ENCODE results near the gene ITPKC. TPM values are rescaled to one million over a fixed set of nuclear protein-coding genes. Genes with fewer than 3 reads are reported as not detected.

ITPKC gene
- total and polyA plus RNA-seq, 2 of the 13 experiments (the other 11 are each of a cell fraction or from before 2014, with no cell fraction given) = 6.9 to 11.2 TPM

DNA sequence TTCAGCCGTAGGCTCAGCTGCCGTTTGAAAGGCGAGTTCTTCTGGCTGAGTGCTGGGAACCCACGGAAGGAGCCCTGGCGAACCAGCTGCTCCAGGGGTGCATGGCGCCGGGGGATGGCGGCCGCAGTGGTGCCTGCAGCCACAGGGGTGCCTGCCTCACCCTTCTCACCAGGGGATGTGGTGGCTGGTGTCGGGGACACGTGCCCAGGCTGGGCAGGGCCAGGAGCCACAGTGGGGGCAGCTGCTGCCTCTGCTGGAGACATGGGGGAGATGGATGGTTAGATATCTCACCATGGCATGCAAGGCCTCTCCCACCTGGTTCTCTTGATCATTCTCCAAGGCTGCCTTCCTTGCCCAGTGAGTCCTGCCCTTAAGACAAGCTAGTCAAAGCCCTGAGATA, 43.5 kb upstream of the ITPKC start:
- ChIA-PET POLR2A (no interaction called here), CTCF (ENCODE audit: low intra/inter-chr PET ratio, low total read pairs) (no interaction called here)
- H3K4me1 ChIP-seq (ENCODE audit: insufficient read depth, low read length) = no peaks in the 10 kb centered on the region
- H3K27me3 ChIP-seq (ENCODE audit: control insufficient read depth in 1 of 2, insufficient read depth in 2 of 2, low read length in 2 of 2) = no peaks in the 10 kb centered on the region
- H3K27ac ChIP-seq (ENCODE audit: extremely low read length, insufficient read depth, low read length) = no peak overlapping the region
- no peak for TF ChIP-seq KLF15 (CRISPR knock-in tag; IDR thresholded peaks at IDR 0.05; ENCODE audit: borderline replicate concordance)
- no peak for TF ChIP-seq SRSF9 (IDR thresholded peaks at IDR 0.05; ENCODE audit: borderline replicate concordance, insufficient read depth, low read depth, low read length, poor library complexity, severe bottlenecking)
- TF ChIP-seq ZNF674 (CRISPR knock-in tag; IDR thresholded peaks at IDR 0.05; ENCODE audit: low read depth) = no peak
- no peak for TF ChIP-seq GATAD2A (CRISPR knock-in tag; IDR thresholded peaks at IDR 0.05)
- TF ChIP-seq, protein P1, sequence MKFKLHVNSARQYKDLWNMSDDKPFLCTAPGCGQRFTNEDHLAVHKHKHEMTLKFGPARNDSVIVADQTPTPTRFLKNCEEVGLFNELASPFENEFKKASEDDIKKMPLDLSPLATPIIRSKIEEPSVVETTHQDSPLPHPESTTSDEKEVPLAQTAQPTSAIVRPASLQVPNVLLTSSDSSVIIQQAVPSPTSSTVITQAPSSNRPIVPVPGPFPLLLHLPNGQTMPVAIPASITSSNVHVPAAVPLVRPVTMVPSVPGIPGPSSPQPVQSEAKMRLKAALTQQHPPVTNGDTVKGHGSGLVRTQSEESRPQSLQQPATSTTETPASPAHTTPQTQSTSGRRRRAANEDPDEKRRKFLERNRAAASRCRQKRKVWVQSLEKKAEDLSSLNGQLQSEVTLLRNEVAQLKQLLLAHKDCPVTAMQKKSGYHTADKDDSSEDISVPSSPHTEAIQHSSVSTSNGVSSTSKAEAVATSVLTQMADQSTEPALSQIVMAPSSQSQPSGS (CRISPR knock-in tag; IDR thresholded peaks at IDR 0.05) = no peak
- no peak for TF ChIP-seq THYN1 (CRISPR knock-in tag; IDR thresholded peaks at IDR 0.05; ENCODE audit: borderline replicate concordance, low read depth)
- no peak for TF ChIP-seq FOXA3 (CRISPR knock-in tag; IDR thresholded peaks at IDR 0.05)
- H3K36me3 ChIP-seq (replicated peaks in 1 of 2; ENCODE audit: control insufficient read depth in 1 of 2, insufficient read depth in 2 of 2, low read length in 2 of 2) = no peaks in the 10 kb centered on the region
- in situ Hi-C loops (cut with HindIII; ENCODE audit: extremely low pct_ligation_motif_present, low pct_unique_long_range_greater_than_20kb) = loop anchor here (25.0 kb wide), 1 partner anchor 464 kb away; no protein-coding TSS in a partner anchor
- ATAC-seq (no peak), DNase-seq (ENCODE audit: low spot score) (no peak), FAIRE-seq (no peak)
- H3K4me2 ChIP-seq (ENCODE audit: low read depth, low read length) = no peak overlapping the region
- H3K9ac ChIP-seq (ENCODE audit: insufficient read depth, low read depth, low read length) = no peak overlapping the region
- WGBS (ENCODE audit: low lambda C conversion rate) = 91% methylated on average over 3 of the region's 11 CpGs
- no peaks in the 10 kb centered on the region; the same call in 1 of the 2 replicates for H3K9me3 ChIP-seq (ENCODE audit: low read length)
- no peak overlapping the region for H3K4me3 ChIP-seq (replicated peaks in 1 of 3; ENCODE audit: insufficient read depth in 1 of 3, low read depth in 2 of 3, low read length in 3 of 3)
- H3K79me2 ChIP-seq (ENCODE audit: insufficient read depth, low read length) = no peaks in the 10 kb centered on the region
- intact Hi-C loops (cut with micrococcal nuclease; ENCODE audit: unreplicated experiment) = no loop called here
- no peaks in the 10 kb centered on the region for H4K20me1 ChIP-seq (ENCODE audit: insufficient read depth, low read length)
- H2AFZ ChIP-seq (ENCODE audit: low read length) = no peak overlapping the region
- no TSS peak for BruUV-seq (replicated peaks)

DNA sequence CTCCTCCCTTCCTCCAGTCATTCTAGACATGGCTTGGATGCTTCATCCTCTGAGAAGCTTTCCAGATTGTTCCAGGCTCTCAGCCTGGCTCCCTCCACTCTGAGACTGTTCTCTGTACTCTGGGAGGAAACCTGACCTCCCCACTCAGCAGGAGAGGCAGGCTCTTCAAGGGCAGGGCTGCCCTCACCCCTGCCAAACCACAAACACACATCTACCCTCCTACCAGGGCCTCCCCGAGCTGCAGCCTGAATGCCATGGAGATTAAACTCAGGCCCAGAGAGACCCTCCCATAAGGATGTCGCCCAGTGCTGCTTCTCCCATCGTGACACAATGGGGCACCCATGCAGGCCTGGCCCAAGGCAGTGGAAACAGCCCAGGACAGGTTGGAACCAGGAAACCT, 42.6 kb upstream of the ITPKC start:
- TF ChIP-seq ZBTB21 (CRISPR knock-in tag; IDR thresholded peaks at IDR 0.05) (no peak), ZNF768 (CRISPR knock-in tag; IDR thresholded peaks at IDR 0.05) (peak; percentile 33; the same call in 1 of the 2 replicates)
- Histone ChIP-seq H4K20me1 (ENCODE audit: insufficient read depth, low read length) (no peaks in the 10 kb centered on the region), H3K27ac (ENCODE audit: extremely low read length, insufficient read depth, low read length) (no peak overlapping the region), H2AFZ (ENCODE audit: low read length) (no peak overlapping the region), H3K4me2 (ENCODE audit: low read depth, low read length) (no peak overlapping the region), H3K4me3 (replicated peaks in 1 of 3; ENCODE audit: insufficient read depth in 1 of 3, low read depth in 2 of 3, low read length in 3 of 3) (no peak overlapping the region), H3K4me1 (ENCODE audit: insufficient read depth, low read length) (no peaks in the 10 kb centered on the region), H3K79me2 (ENCODE audit: insufficient read depth, low read length) (no peaks in the 10 kb centered on the region), H3K36me3 (replicated peaks in 1 of 2; ENCODE audit: control insufficient read depth in 1 of 2, insufficient read depth in 2 of 2, low read length in 2 of 2) (no peaks in the 10 kb centered on the region), H3K9ac (ENCODE audit: insufficient read depth, low read depth, low read length) (no peak overlapping the region), H3K27me3 (ENCODE audit: control insufficient read depth in 1 of 2, insufficient read depth in 2 of 2, low read length in 2 of 2) (no peaks in the 10 kb centered on the region), H3K9me3 (ENCODE audit: low read length) (no peaks in the 10 kb centered on the region; the same call in 1 of the 2 replicates)
- WGBS (ENCODE audit: low lambda C conversion rate) = 80% methylated on average over 1 of the region's 3 CpGs
- FAIRE-seq = no peak
- CTCF ChIA-PET (ENCODE audit: low intra/inter-chr PET ratio, low total read pairs) = no interaction called here
- in situ Hi-C loops (cut with HindIII; ENCODE audit: extremely low pct_ligation_motif_present, low pct_unique_long_range_greater_than_20kb) (loop anchor here (25.0 kb wide), 1 partner anchor 463 kb away; no protein-coding TSS in a partner anchor), intact Hi-C loops (cut with micrococcal nuclease; ENCODE audit: unreplicated experiment) (no loop called here)
- no peak for DNase-seq (ENCODE audit: low spot score)
- POLR2A ChIA-PET = no interaction called here
- no TSS peak for BruUV-seq (replicated peaks)
- no peak for ATAC-seq

Data from HepG2 (cell line).